Pulmonary artery endothelial cell (primary cell): ENCODE measurements around the gene TFAP2B. TPM values are rescaled to one million over a fixed set of nuclear protein-coding genes. Genes with fewer than 3 reads are reported as not detected.

ENCODE experiments used
- DNase-seq: peaks from one replicate; pipeline ENCODE4 v3.0.0-alpha.2; 2011; ENCODE audit warnings: low read depth, low spot score
- total RNA-seq: library from RNA; depleted of rRNA; stranded (reverse); fragments of >200 nt; gene quantifications from 2 replicates; pipeline ENCODE4 v1.2.3, GENCODE V29; 2014

The TFAP2B gene
- total RNA-seq = not detected in 2 replicates

DNA sequence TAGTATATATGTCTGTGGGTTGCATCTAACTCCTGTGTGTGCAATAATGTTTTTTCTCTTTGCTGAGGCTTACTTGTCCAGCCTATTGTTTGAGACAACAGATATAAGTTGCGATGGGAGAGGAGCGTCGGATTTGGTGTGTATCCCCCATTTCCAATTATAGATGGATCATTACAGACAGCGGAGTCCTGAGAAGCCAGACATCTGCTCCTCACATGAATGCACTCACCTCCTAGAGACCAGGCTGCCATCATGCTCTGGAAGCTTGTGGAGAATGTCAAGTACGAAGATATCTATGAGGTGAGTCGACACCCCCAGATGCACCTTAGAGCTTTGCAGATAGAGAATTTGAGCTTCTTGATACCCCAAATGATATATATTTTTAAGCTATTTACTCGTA lies at the start of gene TFAP2B:
TFAP2B (plus strand) TSS at position 199 of the 400 bp plus-strand sequence; CDS start at position 220, 21 bp downstream.
- DNase-seq = no peak

DNA sequence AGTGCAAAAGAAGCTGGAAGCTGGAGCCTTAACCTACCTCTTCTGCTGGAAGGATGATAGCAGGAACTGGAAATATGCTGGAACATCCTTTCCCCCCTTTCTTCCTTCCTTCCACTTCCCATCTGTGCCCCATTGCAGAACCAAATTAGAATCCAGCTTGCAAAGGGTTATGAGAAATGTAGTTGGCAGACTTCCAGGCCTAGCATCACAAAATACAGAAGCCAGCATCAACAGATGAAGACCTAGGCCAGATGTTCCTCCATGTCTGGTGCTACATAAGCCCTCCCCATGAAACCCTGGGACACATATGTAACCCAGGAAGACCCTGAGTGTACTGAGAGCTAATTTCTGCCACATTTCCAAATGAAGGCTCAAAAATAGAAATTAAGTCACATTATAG lies 40.0 kb upstream of the TFAP2B start:
- DNase-seq = no peak

DNA sequence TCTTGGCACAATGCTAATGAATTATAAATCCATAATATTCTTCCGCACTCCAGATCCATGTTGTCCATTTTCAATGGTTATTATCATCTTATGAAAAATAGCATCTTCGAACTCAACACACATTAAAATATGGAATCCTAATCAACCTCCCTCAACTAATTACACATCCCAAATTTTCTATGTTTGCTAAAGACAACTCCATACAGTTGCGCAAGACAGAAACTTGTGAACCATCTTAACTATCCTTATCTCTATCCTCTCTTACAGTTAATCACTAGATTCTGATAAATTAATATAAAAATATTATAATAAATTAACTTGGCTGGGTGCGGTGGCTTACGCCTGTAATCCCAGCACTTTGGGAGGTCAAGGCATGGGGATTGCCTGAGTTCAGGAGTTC lies 38.3 kb upstream of the TFAP2B start:
- DNase-seq = no peak

DNA sequence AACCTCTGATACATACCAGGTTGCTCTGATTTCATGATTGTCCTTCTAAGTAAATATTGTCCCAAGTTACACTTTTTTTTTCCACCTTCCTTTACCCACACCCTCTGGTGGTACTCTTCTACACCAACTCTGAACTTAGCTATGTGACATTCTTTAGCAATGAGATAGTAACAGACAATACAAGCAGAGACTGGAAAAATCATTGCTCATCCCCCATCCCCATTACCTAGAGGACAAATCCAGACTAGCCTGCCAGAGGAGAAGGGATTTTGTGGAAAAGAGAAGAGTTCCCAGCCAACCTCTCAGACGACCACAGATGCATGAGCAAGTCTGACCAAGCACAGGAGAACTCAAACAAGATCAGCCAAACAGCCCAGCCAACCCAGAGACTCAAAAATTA lies 32.8 kb upstream of the TFAP2B start:
- no peak for DNase-seq

DNA sequence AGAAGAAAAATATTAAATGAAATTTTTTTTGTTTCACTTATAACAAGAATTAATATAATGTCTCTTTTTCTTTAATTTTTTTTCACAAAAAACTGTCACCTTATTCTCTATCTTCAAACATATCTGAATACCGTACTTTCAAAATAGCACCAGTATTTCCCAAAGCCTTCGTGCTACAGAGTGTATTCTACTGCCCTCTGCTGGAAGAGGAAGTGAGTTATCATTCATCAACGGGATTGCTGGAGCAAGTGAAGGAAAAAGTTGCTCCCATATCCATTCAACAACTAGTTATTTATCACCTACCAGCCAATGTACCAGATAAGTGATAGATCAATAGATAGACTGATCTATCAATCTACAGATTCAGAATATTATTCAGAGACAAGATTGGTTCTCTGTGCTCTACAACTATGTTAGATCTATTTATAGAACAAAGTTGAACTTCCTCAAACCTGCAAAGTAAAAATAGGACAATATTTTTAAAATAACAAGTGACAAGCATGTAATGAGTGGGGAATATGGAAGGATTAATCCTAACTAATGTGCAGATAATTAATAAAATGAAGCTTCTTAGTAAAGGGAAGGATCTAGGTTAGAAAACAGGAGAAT lies 26.7 kb upstream of the TFAP2B start:
- no peak for DNase-seq

DNA sequence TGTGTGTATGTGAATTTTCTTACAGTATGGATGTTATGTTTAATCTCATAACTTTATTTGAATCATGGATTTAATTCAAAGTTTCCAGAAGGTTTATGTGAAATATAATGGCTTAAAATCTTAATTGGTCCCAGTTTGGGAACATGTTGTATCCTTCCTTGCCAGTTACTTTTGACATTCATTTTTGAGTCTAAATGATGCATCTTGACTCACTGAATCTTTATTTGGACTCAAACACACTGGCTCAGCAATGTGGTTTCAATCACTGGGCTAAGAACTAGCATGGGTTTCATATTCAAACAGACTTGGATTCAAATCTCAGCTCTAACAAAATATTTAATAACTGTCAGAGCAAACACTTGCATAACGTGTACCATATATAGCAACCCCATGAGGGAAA lies 25.9 kb upstream of the TFAP2B start:
- no peak for DNase-seq

DNA sequence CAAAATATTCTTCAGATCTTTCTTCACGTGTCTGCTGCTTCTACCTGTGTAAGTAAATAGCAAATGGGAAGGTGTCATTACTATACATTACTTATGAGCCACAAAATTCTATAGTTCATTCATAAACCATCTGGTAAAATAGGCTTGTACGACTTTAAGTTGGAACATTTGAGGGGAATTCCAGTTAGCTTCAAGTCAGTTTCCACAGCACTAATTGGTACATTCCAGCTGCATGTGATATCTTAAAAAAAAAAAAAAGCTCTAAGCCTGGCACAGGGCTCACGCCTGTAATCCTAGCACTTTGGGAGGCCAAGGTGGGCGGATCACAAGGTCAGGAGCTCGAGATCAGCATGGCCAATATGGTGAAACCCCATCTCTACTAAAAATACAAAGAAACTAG lies 23.1 kb upstream of the TFAP2B start:
- DNase-seq = no peak

DNA sequence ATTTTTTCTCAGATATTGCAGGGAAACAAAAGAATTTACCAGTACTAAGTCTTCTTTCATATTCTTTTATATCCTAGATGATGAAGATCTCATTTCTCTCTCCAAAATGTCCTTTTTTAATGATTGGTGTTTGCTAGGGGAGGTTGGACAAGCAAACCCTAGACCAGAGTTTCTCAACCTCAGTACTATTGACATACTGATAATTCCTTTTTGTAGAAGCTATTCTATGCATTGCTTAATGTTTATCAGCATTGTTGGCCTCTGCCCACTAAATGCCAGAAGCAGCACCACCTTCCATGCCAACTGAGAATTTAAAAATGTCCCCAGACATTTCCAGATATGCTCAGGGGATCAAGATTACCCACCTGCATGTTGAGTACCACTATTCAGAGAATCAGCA lies 14.4 kb upstream of the TFAP2B start:
- DNase-seq = no peak

DNA sequence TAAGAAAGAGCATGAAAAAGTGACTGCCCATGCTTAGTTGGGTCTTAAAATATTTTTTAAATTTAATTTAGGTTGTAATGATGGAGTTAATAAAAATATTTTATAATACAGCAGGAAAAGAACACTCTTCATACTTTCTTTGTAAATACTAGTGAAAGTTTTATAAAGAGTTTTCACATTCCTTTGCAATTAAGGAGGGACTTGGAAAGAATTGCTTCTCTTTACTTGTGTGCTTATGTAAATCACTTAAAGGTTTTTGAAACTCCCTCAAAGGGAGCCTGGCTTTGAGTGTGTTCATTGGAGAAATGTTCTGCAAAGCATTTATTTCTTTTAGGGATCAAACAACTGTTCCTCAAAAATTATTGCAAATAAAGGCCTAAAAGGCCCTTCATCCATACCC lies 11.6 kb upstream of the TFAP2B start:
- no peak for DNase-seq

DNA sequence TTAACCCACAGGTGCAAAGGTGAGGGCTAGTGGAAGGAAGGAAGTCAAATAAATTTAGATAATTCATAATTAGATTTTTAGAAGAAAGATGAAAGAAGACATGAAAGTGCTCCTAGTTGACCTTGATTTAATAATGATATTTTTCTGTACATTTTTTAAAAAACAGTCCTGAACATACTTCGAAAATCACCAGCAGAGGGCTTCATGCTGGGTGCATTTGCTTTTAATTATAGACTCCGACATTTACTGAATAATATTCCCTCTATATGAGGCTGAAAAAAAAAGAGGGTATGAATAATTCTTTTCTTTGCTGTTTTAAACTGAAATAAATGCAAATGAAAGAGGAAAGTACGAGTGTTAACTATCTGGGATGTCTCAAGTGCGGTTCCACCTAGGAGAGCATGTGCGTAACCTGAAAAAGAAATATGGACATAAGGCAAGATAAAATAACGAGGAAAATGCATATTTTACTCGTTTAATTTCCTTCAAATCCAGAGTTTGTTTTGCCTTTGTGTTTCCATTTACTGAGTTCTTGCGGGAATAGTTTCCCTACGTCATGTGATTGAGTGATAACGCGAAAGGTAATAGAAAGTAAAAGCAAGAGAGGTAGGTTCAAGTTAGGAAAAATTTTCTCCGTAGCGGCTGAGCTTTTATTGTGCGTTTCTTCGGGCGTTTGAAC lies 3.1 kb upstream of the TFAP2B start:
- DNase-seq = no peak

DNA sequence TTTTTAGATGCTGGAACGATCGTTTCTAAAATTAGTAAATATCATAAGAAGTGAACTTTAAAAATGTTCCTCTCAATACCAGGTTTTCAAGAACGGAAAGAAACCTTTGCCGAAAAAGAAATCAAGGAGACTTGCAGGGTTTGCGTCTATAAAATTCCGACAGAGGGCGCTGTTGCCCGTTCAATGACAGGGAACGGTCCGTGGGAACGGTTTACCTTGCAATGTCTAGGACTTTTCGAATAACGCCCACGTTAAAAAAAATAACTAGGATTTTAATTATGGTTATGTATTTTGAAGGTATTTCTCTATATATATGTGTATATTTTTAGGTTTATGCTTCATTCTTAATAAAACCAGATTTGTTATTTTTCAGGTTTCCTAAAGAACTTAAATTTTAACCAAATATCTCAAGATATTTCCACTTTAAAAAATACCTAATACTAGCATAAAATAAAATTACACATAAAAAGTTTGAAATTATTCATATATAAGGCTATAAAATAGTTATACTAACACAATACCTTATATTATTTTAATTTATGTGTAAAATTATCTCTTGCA lies 2.5 kb upstream of the TFAP2B start:
- peak; percentile 30 for DNase-seq

DNA sequence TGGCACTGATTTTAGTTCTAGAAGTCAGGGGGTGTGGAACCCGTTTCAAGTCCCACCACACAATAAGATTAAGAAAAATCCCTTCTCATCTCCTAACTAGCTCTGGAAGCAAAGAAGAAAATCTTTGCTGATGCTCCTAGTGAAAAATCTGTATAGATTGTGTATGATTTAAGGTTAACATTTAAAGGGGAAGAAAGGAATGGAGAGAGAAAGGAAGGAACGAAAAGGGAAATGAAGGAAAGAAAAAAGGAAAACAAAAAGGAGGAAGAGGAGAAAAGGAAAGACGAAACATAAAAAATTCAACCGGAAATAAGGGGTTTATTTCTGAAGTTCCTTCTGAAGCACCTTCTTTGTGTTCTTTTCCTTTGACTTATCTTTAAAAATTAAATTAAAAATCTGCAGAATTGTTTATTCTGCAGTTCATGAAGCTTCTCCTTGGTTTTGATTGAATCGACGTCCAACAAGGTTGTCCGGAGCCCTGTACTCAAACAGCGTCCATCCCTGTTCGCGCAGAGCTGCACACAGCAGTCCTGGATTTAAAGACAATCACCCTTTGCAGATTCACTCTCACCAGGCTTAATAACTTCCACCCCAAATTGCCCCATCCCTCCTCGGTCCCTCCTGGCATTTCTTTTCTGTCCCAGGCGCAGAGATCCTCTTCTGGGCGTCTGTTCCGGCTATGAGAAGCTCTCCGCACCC lies 1.6 kb upstream of the TFAP2B start:
- no peak for DNase-seq

DNA sequence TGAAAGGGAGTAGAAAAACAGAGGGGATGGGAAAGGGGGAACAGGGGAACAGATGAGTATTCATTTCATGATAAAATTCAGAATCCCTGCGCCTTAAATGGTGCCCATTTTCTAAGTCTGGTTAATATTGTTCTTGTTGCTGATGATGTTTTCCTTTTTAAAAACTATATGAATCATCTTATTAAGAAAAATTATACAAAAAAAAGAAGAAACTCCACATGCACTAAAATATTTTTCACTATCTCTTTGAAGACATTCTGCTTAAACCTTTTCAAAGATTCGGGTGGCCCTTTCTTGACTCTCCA lies 1.1 kb upstream of the TFAP2B start:
- no peak for DNase-seq

DNA sequence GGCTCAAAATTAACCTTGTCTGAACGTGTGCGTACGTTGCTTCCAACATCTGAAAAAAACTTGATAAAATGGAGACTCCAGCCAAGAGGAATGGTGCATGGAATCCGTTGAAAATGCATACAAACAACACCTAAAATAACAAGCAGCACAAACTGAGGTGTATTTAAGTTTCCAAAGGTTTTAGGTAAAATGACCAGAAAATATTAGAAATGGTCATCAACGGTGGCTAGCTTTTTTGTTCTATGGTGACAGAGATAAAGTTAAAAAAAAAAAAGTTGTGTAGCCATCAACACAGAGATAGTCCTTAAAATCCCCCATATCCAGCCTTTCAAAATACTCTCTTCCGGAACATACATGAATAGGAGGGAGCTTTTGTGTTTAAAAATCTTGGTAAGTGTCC lies 651 bp upstream of the TFAP2B start:
- DNase-seq = no peak

DNA sequence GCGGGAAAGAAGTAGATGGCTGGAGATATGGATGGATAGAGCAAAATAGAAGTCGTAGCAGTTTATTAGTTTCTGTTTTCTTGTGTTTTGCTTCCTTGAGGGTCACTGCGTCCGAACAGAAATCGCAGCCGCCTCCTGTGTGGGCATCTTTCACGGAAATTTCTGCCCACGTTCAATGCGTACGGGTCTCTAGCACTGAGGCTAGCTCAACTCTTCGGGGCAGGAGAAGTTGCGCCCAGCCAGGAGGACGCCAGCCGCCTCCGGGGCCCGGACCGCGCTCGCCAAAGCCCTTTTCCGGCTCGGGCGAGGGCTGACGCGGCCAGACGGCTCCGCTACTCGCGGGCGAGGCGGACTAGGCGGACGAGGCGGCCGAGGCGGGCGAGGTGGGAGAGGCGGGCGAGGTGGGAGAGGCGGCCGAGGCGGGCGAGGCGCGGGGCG lies 814 bp downstream of the TFAP2B start:
- no peak for DNase-seq

DNA sequence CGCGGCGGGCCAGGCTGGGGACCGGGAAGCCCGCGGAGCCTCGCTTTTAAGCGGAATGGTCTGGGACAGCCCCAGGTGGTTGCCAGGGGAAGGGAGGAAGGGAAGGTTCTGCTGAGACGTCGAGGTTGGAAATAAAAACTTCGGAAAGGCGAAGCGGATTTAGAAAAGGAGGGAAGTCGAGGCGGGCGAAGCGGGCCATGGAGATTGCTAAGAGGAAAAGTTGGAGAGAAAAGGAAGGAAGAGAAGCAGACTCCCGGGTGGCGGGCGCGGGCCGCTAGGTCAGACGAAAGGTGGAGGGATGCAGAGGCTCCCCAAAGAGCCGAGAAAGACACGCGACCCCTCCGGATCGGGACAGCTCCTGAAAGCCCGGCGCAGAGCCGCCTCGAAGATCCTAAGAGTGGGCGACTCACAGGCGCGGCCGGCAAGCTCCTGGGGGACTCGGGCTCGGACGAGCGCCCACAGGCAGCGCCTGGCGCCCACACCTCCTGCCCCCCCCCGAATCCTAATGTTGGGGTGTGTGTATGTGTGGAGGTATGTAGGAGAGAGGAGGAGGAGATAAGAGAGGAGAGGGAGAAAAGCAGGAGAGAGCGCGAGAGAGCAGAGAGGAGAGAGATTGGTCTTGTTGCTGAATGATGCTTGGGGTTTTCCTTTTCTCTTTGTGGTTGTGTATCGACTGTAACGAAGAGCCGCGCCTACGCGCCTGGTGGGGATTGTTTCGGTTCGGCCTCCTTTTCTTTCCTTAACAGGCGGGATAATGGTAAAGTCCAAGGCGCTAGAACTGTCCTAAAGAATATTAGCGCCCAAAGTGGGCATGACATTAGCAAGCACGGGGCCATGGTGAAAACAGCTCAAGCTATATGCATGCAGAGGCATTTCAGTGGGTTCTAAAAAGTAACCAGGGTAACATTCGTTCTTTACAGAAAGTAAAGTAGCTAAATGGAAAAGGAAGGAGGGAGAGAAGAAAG lies 1.5 kb downstream of the TFAP2B start:
- DNase-seq = no peak

DNA sequence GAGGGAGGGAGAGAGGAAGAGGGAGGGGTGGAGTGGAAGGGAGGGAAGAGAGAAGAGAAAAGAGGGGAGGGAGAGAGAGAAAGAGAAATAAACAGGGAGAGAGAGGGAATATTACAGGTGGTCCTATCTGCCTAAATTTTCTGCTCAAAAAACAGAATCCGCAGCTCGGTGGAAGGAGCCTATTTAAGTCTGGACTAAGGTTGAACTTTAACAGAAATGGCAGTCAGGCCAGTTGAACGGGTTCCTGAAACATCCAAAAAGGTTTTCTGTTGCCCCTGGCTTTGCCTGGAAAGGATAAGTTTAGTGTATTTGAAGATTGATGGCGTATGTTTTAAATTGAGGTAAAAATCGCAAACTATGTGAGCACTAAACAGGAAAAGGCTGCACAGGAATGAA lies 2.2 kb downstream of the TFAP2B start:
- DNase-seq = no peak

DNA sequence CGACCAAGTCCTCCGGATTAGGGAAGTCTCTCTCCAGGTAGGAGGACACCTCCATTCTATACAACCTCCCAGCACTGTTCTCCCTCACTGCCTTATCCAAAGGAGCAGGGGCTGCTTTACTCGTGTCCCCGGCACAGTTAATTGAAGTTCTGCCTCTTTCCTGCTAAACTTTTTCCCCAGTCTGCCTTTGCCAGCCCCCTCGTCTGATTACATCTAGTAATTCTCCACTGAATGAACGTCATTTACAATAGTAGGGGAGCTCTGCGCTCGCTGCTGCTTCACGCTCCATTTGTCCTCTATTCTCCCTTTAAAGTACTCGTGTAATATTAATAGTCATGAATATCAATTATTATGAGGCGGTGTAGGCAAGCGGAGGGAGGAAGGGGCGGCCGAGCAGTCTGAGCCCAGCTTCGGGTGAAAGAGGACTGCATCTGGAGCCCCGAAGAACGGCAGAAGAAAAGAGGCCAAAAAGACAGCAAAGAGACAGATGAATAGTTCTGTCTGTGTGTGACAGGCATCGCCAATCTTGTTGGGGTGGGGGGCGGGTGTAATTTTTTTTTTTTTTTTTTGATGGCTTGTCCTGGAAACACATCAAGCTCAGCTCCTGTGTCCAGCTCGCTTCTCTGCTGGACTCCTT lies 2.9 kb downstream of the TFAP2B start:
- no peak for DNase-seq

DNA sequence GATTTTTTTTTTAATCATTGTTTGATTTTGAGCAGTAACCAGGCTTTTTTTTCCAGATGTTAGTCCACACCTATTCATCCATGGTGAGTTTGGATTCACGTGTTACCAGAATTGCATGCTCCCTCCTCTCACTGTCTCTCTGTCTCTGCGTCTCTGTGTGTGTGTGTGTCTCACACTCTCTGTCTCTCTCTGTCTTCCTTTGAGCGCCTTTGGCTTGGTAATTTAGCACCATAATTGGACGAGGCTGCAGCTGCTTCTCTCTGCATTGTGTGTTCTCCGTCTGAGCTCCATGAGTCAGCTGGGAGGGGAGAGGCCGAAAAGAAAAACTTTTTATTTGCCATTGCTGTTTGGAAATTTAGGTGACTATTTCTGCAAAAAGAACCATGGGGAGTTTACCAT lies 3.4 kb downstream of the TFAP2B start:
- DNase-seq = no peak

DNA sequence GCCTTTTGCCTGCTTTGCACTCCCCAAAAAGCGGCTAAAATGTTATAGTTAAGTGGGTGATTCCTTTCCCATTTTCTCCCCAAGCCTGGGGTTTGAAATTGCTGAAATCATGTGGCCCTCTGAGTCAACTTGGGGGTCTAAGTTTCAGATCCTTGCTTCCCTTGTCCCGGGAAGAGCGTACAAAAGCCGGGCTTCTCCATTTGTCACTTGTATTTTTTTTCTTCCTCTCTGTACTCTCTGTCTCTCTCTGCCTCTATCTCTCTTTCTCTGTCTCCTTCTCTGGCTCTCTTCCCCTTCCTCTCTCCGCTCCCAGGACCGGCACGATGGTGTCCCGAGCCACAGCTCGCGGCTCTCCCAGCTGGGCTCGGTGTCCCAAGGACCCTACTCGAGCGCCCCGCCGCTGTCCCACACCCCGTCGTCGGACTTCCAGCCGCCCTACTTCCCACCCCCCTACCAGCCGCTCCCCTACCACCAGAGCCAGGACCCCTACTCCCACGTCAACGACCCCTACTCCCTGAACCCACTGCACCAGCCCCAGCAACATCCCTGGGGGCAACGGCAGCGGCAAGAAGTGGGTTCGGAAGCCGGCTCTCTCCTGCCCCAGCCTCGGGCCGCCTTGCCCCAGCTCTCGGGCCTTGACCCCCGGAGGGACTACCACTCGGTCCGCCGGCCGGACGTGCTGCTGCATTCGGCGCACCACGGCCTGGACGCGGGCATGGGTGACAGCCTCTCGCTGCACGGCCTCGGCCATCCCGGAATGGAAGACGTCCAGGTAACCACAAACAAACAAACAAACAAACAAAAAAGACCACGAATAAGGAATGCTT lies 4.6 kb downstream of the TFAP2B start:
- no peak for DNase-seq
